GM18868 (cell line): Measurements from ENCODE around the gene IQGAP1.

ENCODE experiments used
- ATAC-seq: cut with Tn5 transposase; IDR thresholded peaks from one replicate; pipeline ENCODE4 v1.9.1; 2021; ENCODE audit warnings: mild to moderate bottlenecking, moderate library complexity; ENCODE audit not compliant: unreplicated experiment

IQGAP1 gene

GRCh38 chr15:90437516-90437915 is 49.5 kb downstream of the IQGAP1 start:
- no peak for ATAC-seq

GRCh38 chr15:90439946-90440345 is 51.9 kb downstream of the IQGAP1 start:
- no peak for ATAC-seq

GRCh38 chr15:90441027-90441426 is 53.0 kb downstream of the IQGAP1 start:
- no peak for ATAC-seq

GRCh38 chr15:90442423-90442822 is 54.4 kb downstream of the IQGAP1 start:
- no peak for ATAC-seq

GRCh38 chr15:90449206-90449735 is 61.2 kb downstream of the IQGAP1 start:
- ATAC-seq = no peak

GRCh38 chr15:90451053-90451850 is 63.2 kb downstream of the IQGAP1 start:
- ATAC-seq = no peak

GRCh38 chr15:90456236-90456635 is 68.2 kb downstream of the IQGAP1 start:
- ATAC-seq = no peak

GRCh38 chr15:90458061-90458460 is 70.0 kb downstream of the IQGAP1 start:
- no peak for ATAC-seq

- ATAC-seq = no peak
Observed at GRCh38 chr15:90459368-90459767, 71.3 kb downstream of the IQGAP1 start.

GRCh38 chr15:90460142-90460824 is 72.2 kb downstream of the IQGAP1 start:
- no peak for ATAC-seq

- peak; percentile 71 for ATAC-seq
Observed at GRCh38 chr15:90463381-90463780, 75.3 kb downstream of the IQGAP1 start.

GRCh38 chr15:90465140-90465929 is 77.3 kb downstream of the IQGAP1 start:
- ATAC-seq = no peak

- no peak for ATAC-seq
Observed at GRCh38 chr15:90465930-90466567, 78.0 kb downstream of the IQGAP1 start.

- ATAC-seq = no peak
Observed at GRCh38 chr15:90469723-90470122, 81.7 kb downstream of the IQGAP1 start.

- ATAC-seq = no peak
Observed at GRCh38 chr15:90470453-90470852, 82.4 kb downstream of the IQGAP1 start.

GRCh38 chr15:90471126-90471525 is 83.1 kb downstream of the IQGAP1 start:
- ATAC-seq = no peak

GRCh38 chr15:90471769-90472168 is 83.7 kb downstream of the IQGAP1 start:
- ATAC-seq = no peak

- no peak for ATAC-seq
Observed at GRCh38 chr15:90478846-90479481, 90.9 kb downstream of the IQGAP1 start.

- ATAC-seq = no peak
Observed at GRCh38 chr15:90479656-90480055, 91.6 kb downstream of the IQGAP1 start.

- no peak for ATAC-seq
Observed at GRCh38 chr15:90481023-90481422, 93.0 kb downstream of the IQGAP1 start.
